HG03354 (cell line): ENCODE results near the gene RAB3GAP2.
"Not testable (repeated sequence)": the region's sequence is repeated elsewhere in the genome, so short reads cannot be mapped to it uniquely, and the experiment has no call there.

Experiments
- ATAC-seq: cut with Tn5 transposase; IDR thresholded peaks from one replicate; pipeline ENCODE4 v1.9.1; 2021; ENCODE audit warnings: mild to moderate bottlenecking; ENCODE audit not compliant: unreplicated experiment, poor library complexity, severe bottlenecking

Gene RAB3GAP2

DNA sequence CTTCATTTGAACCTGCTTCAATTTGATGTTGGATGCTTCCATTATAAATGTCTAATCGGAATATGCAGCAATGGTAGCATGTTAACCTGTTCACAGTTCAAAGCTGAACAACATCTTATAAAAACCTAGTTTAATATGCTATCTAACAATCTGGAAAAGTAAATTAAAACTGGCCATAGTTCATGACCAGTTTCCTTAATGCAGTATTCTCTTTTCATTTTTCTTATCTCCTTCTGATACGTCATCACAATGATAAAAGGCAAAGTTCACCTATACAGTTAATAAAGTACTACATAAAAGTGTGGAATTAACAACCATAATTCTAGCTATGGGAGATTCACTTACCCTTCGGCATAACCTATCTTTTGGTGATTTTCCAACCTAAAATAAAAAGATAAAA lies 113.2 kb downstream of the RAB3GAP2 start:
- ATAC-seq, result no peak

- ATAC-seq, result not testable (repeated sequence)
These were observed 113.7 kb downstream of the RAB3GAP2 start for GRCh38 chr1:220158530-220158929.

- ATAC-seq, result no peak
These were observed 114.5 kb downstream of the RAB3GAP2 start for GRCh38 chr1:220157738-220158137.

- no peak for ATAC-seq
These were observed 115.6 kb downstream of the RAB3GAP2 start for GRCh38 chr1:220156620-220157146.

GRCh38 chr1:220153147-220153546 lies 119.1 kb downstream of the RAB3GAP2 start:
- ATAC-seq, result no peak

DNA sequence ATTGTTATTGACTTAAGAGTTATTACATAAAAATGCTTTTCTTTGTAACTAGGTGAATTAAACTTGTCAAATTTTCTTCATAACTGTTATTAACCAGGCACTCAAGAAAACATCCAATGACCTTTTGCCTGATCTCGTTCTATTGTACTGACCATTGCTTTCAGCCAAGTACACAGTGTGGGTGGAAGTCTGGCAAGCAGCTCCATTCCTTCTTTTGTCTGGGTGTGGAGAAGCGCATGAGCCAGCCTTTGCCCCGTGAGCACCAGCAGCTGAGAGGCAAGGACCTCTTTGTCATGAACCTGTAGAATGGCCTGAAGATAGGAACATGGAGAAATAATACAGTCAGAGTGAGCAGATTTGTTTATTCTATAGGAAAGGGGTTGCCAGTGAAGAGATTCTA lies 120.8 kb downstream of the RAB3GAP2 start:
- no peak for ATAC-seq

- ATAC-seq, result no peak
These were observed 122.5 kb downstream of the RAB3GAP2 start for GRCh38 chr1:220149742-220150141.

GRCh38 chr1:220144051-220144450 lies 128.2 kb downstream of the RAB3GAP2 start:
- ATAC-seq, result no peak

GRCh38 chr1:220139966-220140365 lies 132.3 kb downstream of the RAB3GAP2 start:
- ATAC-seq, result no peak

DNA sequence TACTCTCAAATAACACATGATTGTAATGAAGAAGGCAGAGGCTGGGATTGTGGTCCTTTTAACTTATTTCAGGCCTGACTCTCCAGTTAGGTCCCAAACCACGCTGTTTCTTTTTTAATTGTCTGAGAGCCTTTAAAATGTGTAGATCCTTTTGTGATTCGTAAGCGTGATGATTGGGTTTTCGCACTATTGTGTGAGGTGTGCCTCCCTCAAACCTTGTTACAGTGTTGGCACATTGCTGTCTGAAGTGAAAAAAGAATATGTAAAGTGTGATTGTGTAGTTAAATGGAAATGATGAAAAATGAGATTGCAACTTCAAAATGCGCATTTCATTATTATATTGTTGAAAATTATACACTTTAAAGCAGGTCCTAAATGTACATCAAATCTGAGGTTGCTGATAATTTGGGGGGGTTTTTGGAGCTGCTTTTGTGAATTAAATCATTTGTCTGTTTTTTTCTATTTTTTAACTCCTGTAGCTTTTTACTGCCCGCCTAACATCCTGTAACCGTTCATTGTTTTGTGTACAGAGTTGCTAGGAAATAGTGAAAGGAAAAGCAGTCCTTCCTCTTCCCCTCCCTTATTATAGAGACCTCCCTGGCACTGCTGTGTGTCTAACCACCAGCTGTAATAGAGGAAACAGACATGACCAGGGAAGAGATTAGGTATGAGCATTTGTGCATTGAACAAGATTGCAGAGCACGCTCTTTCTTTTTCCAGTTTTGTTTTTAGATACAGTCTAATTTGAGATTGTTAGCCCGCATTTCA lies 135.1 kb downstream of the RAB3GAP2 start:
- peak; percentile 88 for ATAC-seq

- ATAC-seq, result no peak
These were observed 136.5 kb downstream of the RAB3GAP2 start for GRCh38 chr1:220135755-220136154.

GRCh38 chr1:220129479-220130210 lies 142.6 kb downstream of the RAB3GAP2 start:
- no peak for ATAC-seq

- no peak for ATAC-seq
These were observed 145.2 kb downstream of the RAB3GAP2 start for GRCh38 chr1:220127076-220127475.

- ATAC-seq, result no peak
These were observed 147.7 kb downstream of the RAB3GAP2 start for GRCh38 chr1:220124542-220124941.

- no peak for ATAC-seq
These were observed 148.4 kb downstream of the RAB3GAP2 start for GRCh38 chr1:220123889-220124288.

DNA sequence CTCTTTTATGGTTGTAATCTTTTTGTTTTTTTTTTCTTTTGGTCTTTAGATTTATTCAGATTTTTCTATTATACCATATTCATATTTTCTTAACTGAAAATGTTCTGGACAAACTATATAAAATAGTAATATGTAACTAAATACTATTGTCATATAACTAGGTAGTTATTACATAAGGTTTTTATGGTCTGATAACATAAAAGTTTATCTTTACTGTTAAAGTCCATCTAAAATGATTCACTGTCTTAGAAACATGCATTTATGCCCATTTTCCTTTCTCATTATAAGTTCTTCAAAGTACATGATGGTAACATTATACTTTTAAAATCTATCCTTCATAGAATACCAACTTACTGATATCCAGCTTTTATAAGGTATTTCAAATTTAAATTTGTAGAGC lies 149.2 kb downstream of the RAB3GAP2 start:
- ATAC-seq, result no peak

- ATAC-seq, result no peak
These were observed 150.3 kb downstream of the RAB3GAP2 start for GRCh38 chr1:220121791-220122530.

DNA sequence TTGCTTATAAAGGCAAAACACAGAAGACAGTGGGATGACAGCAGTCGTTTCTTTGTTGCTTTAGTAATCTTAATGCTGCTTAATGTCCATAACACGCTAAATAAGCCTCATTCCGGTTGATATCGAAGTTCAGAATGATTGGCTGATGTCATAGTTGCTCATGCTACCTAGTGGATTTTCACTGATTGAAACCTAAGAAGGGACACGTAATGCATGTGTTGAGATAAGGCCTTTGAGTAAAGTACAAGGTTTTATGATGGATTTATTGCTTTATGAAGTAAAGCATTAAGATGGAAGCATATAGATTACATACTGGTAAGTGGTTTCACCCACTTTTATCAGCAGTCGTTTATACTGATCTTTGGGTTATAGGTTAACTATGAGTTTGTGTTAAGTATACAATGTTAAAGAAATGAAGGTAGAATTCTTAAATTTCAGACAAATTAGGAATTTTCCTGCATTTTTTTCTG lies 153.2 kb downstream of the RAB3GAP2 start:
- ATAC-seq, result no peak

- peak; percentile 91 for ATAC-seq
These were observed 159.0 kb downstream of the RAB3GAP2 start for GRCh38 chr1:220113136-220113695.

DNA sequence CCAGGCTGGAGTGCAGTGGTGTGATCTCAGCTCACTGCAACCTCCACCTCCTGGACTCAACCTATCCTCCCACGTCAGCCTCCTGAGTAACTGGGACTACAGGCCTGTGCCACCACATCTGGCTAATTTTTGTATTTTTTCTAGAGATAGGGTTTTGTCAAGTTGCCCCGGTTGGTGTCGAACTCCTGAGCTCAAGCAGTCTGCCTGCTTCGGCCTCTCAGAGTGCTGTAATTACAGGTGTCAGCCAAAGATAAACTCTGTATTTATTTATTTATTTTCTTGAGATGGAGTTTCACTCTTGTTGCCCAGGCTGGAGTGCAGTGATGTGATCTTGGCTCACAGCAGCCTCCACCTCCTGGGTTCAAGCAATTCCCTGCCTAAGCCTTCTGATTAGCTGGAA lies 159.7 kb downstream of the RAB3GAP2 start:
- ATAC-seq, result not testable (repeated sequence)
